Right lobe of liver (tissue), 6 donors: ENCODE measurements around the gene RCL1. TPM values are rescaled to one million over a fixed set of nuclear protein-coding genes. Genes with fewer than 3 reads are reported as not detected.

Experiments used
- ATAC-seq, 4 donors: fragments of 200-7000 bp; cut with Tn5 transposase; one replicate each; pipeline ENCODE4 v1.9.1; 2020; ENCODE audit warnings: mild to moderate bottlenecking in 4 of 4, moderate library complexity in 4 of 4
- DNase-seq, 3 donors: peaks; one replicate each; pipeline ENCODE4 v3.0.0-alpha.2; 2020
- H3K27ac ChIP-seq, 3 donors: fragments of 200-600 bp; one replicate each; pipeline ENCODE4 v1.8.0; 2022
- H3K27me3 ChIP-seq, 2 donors: fragments of 200-600 bp; one replicate each; pipeline ENCODE4 v1.8.0; 2022
- H3K36me3 ChIP-seq, 4 donors: fragments of 200-600 bp; sonication (generic) in 1 of 4; one replicate each; pipeline versions ENCODE4 v1.5.1 to v1.8.0; 2017 to 2022; ENCODE audit warnings: control low read depth in 1 of 4
- H3K4me1 ChIP-seq, 4 donors: fragments of 200-600 bp; sonication (generic) in 1 of 4; one replicate each; pipeline versions ENCODE4 v1.5.1 to v1.8.0; 2017 to 2022; ENCODE audit warnings: control low read depth in 1 of 4
- H3K4me3 ChIP-seq, 3 donors: fragments of 200-600 bp; one replicate each; pipeline ENCODE4 v1.8.0; 2022
- H3K9me3 ChIP-seq, 4 donors: fragments of 200-600 bp; sonication (generic) in 1 of 4; one replicate each; pipeline versions ENCODE4 v1.5.1 to v1.8.0; 2017 to 2022; ENCODE audit warnings: control low read depth in 1 of 4
- CTCF ChIP-seq, 4 donors: fragments of 200-600 bp in 3 of 4; fragments of 450-650 bp in 1 of 4; IDR thresholded peaks; one replicate each; pipeline versions ENCODE4 v1.5.1 to v1.8.0; 2016 to 2022; ENCODE audit warnings: antibody characterized with exemption in 4 of 4, mild to moderate bottlenecking in 2 of 4
- POLR2A ChIP-seq: fragments of 450-650 bp; IDR thresholded peaks from one replicate; pipeline ENCODE4 v1.6.1; 2017; ENCODE audit warnings: antibody characterized with exemption, mild to moderate bottlenecking
- WGBS: methylation state at CpG from one replicate; pipeline ENCODE4 v1.1.6; 2018; ENCODE audit warnings: low coverage, low lambda C conversion rate; ENCODE audit not compliant: insufficient coverage; ENCODE audit errors: missing lambda C conversion rate; 5-methylcytosine and 5-hydroxymethylcytosine counted together
- intact Hi-C, 2 donors: fragments of 100-400 bp; cut with DNase I; formaldehyde crosslinking; loops; one replicate each; pipeline versions ENCODE4 v1.11.2 to v1.14.1; 2022
- total RNA-seq, 6 experiments: library from RNA; depleted of rRNA in 2 of 6; stranded (reverse); fragments of >200 nt in 2 of 6; fragmentation: NEBNext Ultra II Directional in 3 of 6; extraction: Animal tissue kit (Norgen Biotek cat#: 25700) in 3 of 6; gene quantifications; one replicate each; pipeline versions ENCODE4 v1.1.0 to v1.2.4, GENCODE V29; 2016 to 2023
- donor health status: DM: no; HTN: yes; CAD: no.
- donor health status: DM: no; HTN: no; CAD: no.
- donor health status: DM: no; HTN: no; CAD: no.
- donor health status: DM: no; HTN: yes; CAD: no.
- donor health status: DM: no; HTN: yes; CAD: no.

Gene RCL1
- total RNA-seq, 6 experiments from 2014 or later: 20.2 to 108 (median 63.4) TPM

- DNase-seq (no peak), ATAC-seq (no peak)
- Histone ChIP-seq H3K27ac (no peak overlapping the region), H3K9me3 (no peaks in the 10 kb centered on the region), H3K4me3 (no peak overlapping the region), H3K27me3 (no peaks in the 10 kb centered on the region), H3K4me1 (peaks cover 0 to 25% (median 12%) of the 10 kb centered on the region in 4 donors), H3K36me3 (peaks cover 0 to 3% (median 0%) of the 10 kb centered on the region in 4 donors)
- WGBS: 83% methylated on average over 3 of the region's 3 CpGs
- intact Hi-C loops: no loop called here
- no peak for TF ChIP-seq POLR2A
- no peak for TF ChIP-seq CTCF (IDR thresholded peaks at IDR 0.05)
These were observed 39.2 kb downstream of the RCL1 start for GRCh38 chr9:4831944-4832343.

DNA sequence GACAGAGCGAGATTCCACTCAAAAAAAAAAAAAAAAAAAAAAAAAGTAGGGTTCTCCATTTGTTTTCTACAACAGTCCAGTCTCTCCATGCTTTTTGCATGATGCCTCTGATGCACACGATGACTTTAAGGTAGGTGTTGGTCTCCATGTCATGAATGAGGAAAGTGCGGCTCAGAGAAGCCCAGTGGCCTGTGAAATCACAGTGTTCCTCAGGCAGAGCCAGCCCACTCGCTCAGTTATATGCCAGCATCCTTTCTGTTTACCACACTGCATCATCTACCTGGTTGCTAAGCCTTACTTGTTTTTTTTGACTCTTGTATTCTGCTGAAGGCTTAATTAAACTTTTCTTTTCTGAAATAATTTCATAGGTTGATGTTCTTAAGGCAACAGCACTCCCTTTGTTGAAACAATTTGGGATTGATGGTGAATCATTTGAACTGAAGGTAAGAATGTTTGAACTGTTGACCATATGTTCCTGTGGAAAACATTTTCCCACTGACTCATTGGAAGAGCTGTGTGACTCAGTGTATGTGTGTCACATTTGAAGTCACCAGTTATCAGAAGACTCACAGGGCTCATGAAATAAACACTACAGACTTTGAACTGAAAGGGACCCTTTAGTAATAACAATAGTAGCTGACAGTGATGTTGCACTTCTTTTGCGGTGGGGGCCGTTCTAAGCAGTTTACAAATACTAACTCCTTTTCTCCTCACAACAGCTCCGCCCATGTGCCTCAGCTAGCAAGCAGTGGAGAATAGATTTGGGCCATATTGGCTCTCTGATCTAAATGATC is 40.2 kb downstream of the RCL1 start:
- peaks cover 0 to 35% (median 17%) of the 10 kb centered on the region in 4 donors for H3K4me1 ChIP-seq
- H3K27me3 ChIP-seq: no peaks in the 10 kb centered on the region
- H3K36me3 ChIP-seq: peaks cover 0 to 3% (median 0%) of the 10 kb centered on the region in 4 donors
- intact Hi-C loops: no loop called here
- no peak overlapping the region for H3K4me3 ChIP-seq
- 89% methylated on average over 6 of the region's 7 CpGs for WGBS
- no peaks in the 10 kb centered on the region for H3K9me3 ChIP-seq
- no peak for TF ChIP-seq POLR2A
- no peak for TF ChIP-seq CTCF (IDR thresholded peaks at IDR 0.05)
- H3K27ac ChIP-seq: no peak overlapping the region
- no peak for DNase-seq
- peak in 1 of 4 donors; percentile 74 for ATAC-seq

GRCh38 chr9:4833781-4834560 is 41.2 kb downstream of the RCL1 start:
- H3K4me3 ChIP-seq: no peak overlapping the region
- H3K27me3 ChIP-seq: no peaks in the 10 kb centered on the region
- H3K36me3 ChIP-seq: peaks cover 0 to 3% (median 0%) of the 10 kb centered on the region in 4 donors
- TF ChIP-seq CTCF (IDR thresholded peaks at IDR 0.05) (no peak), POLR2A (no peak)
- DNase-seq (no peak), ATAC-seq (peak in 1 of 4 donors; percentile 20)
- H3K4me1 ChIP-seq: peaks cover 0 to 37% (median 18%) of the 10 kb centered on the region in 4 donors
- H3K27ac ChIP-seq: no peak overlapping the region
- no peaks in the 10 kb centered on the region for H3K9me3 ChIP-seq
- intact Hi-C loops: no loop called here
- WGBS: 78% methylated on average over 11 of the region's 11 CpGs

DNA sequence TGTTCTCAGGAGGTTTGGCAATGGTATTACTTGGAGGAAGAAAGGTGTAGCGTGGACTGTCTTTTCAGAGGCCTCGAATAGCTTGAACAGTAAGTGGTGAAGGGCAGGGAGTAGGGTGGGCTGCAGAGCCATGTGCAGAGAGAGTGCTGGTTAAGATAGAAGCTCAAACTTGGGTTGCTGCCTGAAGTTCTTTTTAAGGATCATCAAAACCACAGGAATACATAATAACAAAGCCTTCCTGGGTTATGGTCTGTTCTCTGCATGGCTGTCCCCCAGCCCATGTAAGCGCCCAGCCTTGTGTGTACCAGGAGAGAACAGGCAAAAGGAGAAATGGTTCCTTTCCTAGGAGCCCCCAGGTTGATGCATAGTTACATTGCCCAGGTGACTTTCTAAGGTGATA is 43.9 kb downstream of the RCL1 start:
- intact Hi-C loops: no loop called here
- WGBS: 96% methylated on average over 3 of the region's 3 CpGs
- Histone ChIP-seq H3K4me1 (peaks cover 0 to 30% (median 13%) of the 10 kb centered on the region in 4 donors), H3K36me3 (peaks cover 0 to 3% (median 0%) of the 10 kb centered on the region in 4 donors), H3K9me3 (no peaks in the 10 kb centered on the region), H3K27me3 (no peaks in the 10 kb centered on the region), H3K27ac (peak overlapping the region in 1 of 3 donors; percentile 95), H3K4me3 (no peak overlapping the region)
- DNase-seq: no peak
- ATAC-seq: no peak
- TF ChIP-seq CTCF (IDR thresholded peaks at IDR 0.05) (no peak), POLR2A (no peak)
